GM12878 (cell line): Measurements from ENCODE around the gene RBMS1. TPM values are rescaled to one million over a fixed set of nuclear protein-coding genes. Genes with fewer than 3 reads are reported as not detected.

Experiments
- ATAC-seq: fragments of 200-7000 bp; cut with Tn5 transposase; 3 replicates; pipeline ENCODE4 v1.9.1; 2020; ENCODE audit warnings: mild to moderate bottlenecking, moderate library complexity
- BruUV-seq: library from RNA; stranded (reverse); fragments of 400-500 nt; replicated peaks from 2 replicates; lab custom pipeline; 2021; lab: Mats Ljungman, UMichigan
- CTCF ChIA-PET: fragments of 300-600 bp; sonication (Branson Sonifier 250); formaldehyde crosslinking; extraction: SDS; loops from one replicate; lab custom pipeline; 2021; ENCODE audit warnings: inconsistent platforms; lab: Yijun Ruan, JAX
- POLR2A ChIA-PET: fragments of 350-600 bp; formaldehyde crosslinking; extraction: SDS; loops from one replicate; lab custom pipeline; 2021; ENCODE audit warnings: inconsistent platforms; lab: Charles Lee
- RAD21 ChIA-PET: fragments of 300-600 bp; sonication (Branson Sonifier 250); formaldehyde crosslinking; loops from one replicate; lab custom pipeline; 2023; ENCODE audit warnings: antibody characterized with exemption; ENCODE audit not compliant: unreplicated experiment; lab: Charles Lee
- SMC1A ChIA-PET: fragments of 300-600 bp; sonication (Branson Sonifier 250); formaldehyde crosslinking; loops from one replicate; lab custom pipeline; 2023; ENCODE audit not compliant: unreplicated experiment, uncharacterized antibody; lab: Charles Lee
- DNase-seq: peaks from one replicate; pipeline ENCODE4 v3.0.0-alpha.2; 2011; ENCODE audit warnings: low read depth, low spot score
- FAIRE-seq: peaks from 3 replicates; lab custom pipeline; 2011; peaks lifted over from hg19 to GRCh38; lab: Jason Lieb, UNC
- H2AFZ ChIP-seq: 2 replicates; pipeline ENCODE4 v1.6.0; 2011; ENCODE audit warnings: low read depth, low read length, control low read depth; ENCODE audit not compliant: control insufficient read depth
- H3K27ac ChIP-seq: 2 replicates; pipeline ENCODE4 v1.5.1; 2011; ENCODE audit warnings: control low read depth; ENCODE audit not compliant: control insufficient read depth, insufficient read depth
- H3K27me3 ChIP-seq, 2 experiments: replicated peaks in 1 of 2; 2 replicates each; pipeline versions ENCODE4 v1.6.0 to v1.6.1; 2011; ENCODE audit warnings: low read length in 1 of 2; ENCODE audit not compliant: control insufficient read depth in 2 of 2, insufficient read depth in 2 of 2
- H3K36me3 ChIP-seq, 2 experiments: 2 replicates each; pipeline ENCODE4 v1.5.1; 2011; ENCODE audit warnings: low read length in 1 of 2; ENCODE audit not compliant: control insufficient read depth in 2 of 2, insufficient read depth in 2 of 2
- H3K4me1 ChIP-seq: 2 replicates; pipeline ENCODE4 v1.6.1; 2011; ENCODE audit warnings: mild to moderate bottlenecking, low read length, moderate library complexity, mixed read lengths; ENCODE audit not compliant: control insufficient read depth, insufficient read depth
- H3K4me2 ChIP-seq: 2 replicates; pipeline ENCODE4 v1.6.0; 2011; ENCODE audit warnings: control low read depth; ENCODE audit not compliant: control insufficient read depth, insufficient read depth
- H3K4me3 ChIP-seq: fragments of 200-600 bp; sonication (generic); 2 replicates; pipeline ENCODE4 v1.5.1; 2016
- H3K79me2 ChIP-seq: 2 replicates; pipeline ENCODE4 v1.6.0; 2011; ENCODE audit warnings: low read length; ENCODE audit not compliant: control insufficient read depth, insufficient read depth
- H3K9ac ChIP-seq: 2 replicates; pipeline ENCODE4 v1.8.0; 2011; ENCODE audit warnings: low read length, control low read depth, mixed read lengths; ENCODE audit not compliant: control insufficient read depth, insufficient read depth
- H3K9me3 ChIP-seq: replicated peaks from 3 replicates; pipeline ENCODE4 v1.5.1; 2011; ENCODE audit warnings: mild to moderate bottlenecking, low read length; ENCODE audit not compliant: control insufficient read depth, insufficient read depth
- H4K20me1 ChIP-seq: 2 replicates; pipeline ENCODE4 v1.6.0; 2011; ENCODE audit not compliant: control insufficient read depth, insufficient read depth
- BACH1 ChIP-seq: fragments of 450-650 bp; IDR thresholded peaks from 2 replicates; pipeline ENCODE4 v1.6.1; 2017; ENCODE audit warnings: mild to moderate bottlenecking, borderline replicate concordance
- CHD2 ChIP-seq: IDR thresholded peaks from 2 replicates; pipeline ENCODE4 v1.6.1; 2011; ENCODE audit warnings: low read depth, low read length, improper control_type of control experiment, borderline replicate concordance
- CREM ChIP-seq: IDR thresholded peaks from 2 replicates; pipeline ENCODE4 v1.6.1; 2014; ENCODE audit warnings: antibody characterized with exemption, low read depth
- GATAD2B ChIP-seq: fragments of 450-650 bp; conservative IDR thresholded peaks from 2 replicates; pipeline ENCODE4 v1.6.1; 2017; ENCODE audit warnings: low read depth, mild to moderate bottlenecking, moderate library complexity
- HDGF ChIP-seq: fragments of 450-650 bp; IDR thresholded peaks from 2 replicates; pipeline ENCODE4 v1.6.1; 2016; ENCODE audit warnings: antibody characterized with exemption
- NBN ChIP-seq: fragments of 450-650 bp; IDR thresholded peaks from 2 replicates; pipeline ENCODE4 v1.6.1; 2016
- NFXL1 ChIP-seq: fragments of 450-650 bp; IDR thresholded peaks from 2 replicates; pipeline ENCODE4 v1.6.1; 2017; ENCODE audit warnings: antibody characterized with exemption, mild to moderate bottlenecking, borderline replicate concordance
- NR2C1 ChIP-seq: fragments of 450-650 bp; IDR thresholded peaks from 2 replicates; pipeline ENCODE4 v1.6.1; 2017; ENCODE audit warnings: antibody characterized with exemption, mild to moderate bottlenecking, moderate library complexity
- SMAD1 ChIP-seq: fragments of 450-650 bp; IDR thresholded peaks from 2 replicates; pipeline ENCODE4 v1.6.1; 2018; ENCODE audit warnings: mild to moderate bottlenecking, low read depth; ENCODE audit not compliant: partially characterized antibody
- SMC3 ChIP-seq: IDR thresholded peaks from 2 replicates; pipeline ENCODE4 v1.6.1; 2011; ENCODE audit warnings: low read length, improper control_type of control experiment, borderline replicate concordance
- ZNF384 ChIP-seq: IDR thresholded peaks from 2 replicates; pipeline ENCODE4 v1.6.1; 2012; ENCODE audit warnings: low read depth, mild to moderate bottlenecking, low read length, improper control_type of control experiment, borderline replicate concordance
- WGBS: methylation state at CpG from one replicate; pipeline ENCODE4 v1.1.6; 2016; ENCODE audit warnings: low lambda C conversion rate; ENCODE audit not compliant: insufficient replicate concordance, insufficient coverage; ENCODE audit errors: missing lambda C conversion rate; 5-methylcytosine and 5-hydroxymethylcytosine counted together
- in situ Hi-C: fragments of 300-500 bp; cut with MboI; formaldehyde crosslinking; loops from 9 replicates; pipeline ENCODE4 v1.14.3; 2018; ENCODE audit warnings: mixed read lengths
- intact Hi-C: fragments of 100-400 bp; cut with micrococcal nuclease; formaldehyde crosslinking; loops from one replicate; pipeline ENCODE4 v1.14.2; 2022; ENCODE audit not compliant: unreplicated experiment
- polyA plus RNA-seq, 11 experiments: library from polyadenylated mRNA; depleted of rRNA in 4 of 11; unstranded in 6 of 11; stranded (reverse) in 5 of 11; fragments of >200 nt; fragmentation: Nextera tagmentation in 4 of 11; fragmentation: Illumina TruSeq in 1 of 11; extraction: Ambion mirVana in 4 of 11; extraction: Trizol in 1 of 11; gene quantifications; 1 replicate in 1 of 11; 2 replicates in 10 of 11; pipeline versions ENCODE4 v1.2.1 to v1.2.3, GENCODE V29; 2011 to 2016; ENCODE audit warnings: inconsistent platforms in 2 of 11, missing spikeins in 2 of 11, low read depth in 1 of 11
- total RNA-seq, 4 experiments: library from RNA; depleted of rRNA in 3 of 4; stranded (reverse); fragments of >200 nt in 3 of 4; fragmentation: Illumina TruSeq in 1 of 4; extraction: Trizol in 1 of 4; gene quantifications; 2 replicates each; pipeline versions ENCODE4 v1.2.1 to v1.2.3, GENCODE V29; 2013 to 2021

RBMS1 gene
- total and polyA plus RNA-seq, 10 of the 15 experiments (the other 5 are each of a cell fraction or from before 2014, with no cell fraction given): 0.04 to 0.31 (median 0.17) TPM; not detected in 1

DNA sequence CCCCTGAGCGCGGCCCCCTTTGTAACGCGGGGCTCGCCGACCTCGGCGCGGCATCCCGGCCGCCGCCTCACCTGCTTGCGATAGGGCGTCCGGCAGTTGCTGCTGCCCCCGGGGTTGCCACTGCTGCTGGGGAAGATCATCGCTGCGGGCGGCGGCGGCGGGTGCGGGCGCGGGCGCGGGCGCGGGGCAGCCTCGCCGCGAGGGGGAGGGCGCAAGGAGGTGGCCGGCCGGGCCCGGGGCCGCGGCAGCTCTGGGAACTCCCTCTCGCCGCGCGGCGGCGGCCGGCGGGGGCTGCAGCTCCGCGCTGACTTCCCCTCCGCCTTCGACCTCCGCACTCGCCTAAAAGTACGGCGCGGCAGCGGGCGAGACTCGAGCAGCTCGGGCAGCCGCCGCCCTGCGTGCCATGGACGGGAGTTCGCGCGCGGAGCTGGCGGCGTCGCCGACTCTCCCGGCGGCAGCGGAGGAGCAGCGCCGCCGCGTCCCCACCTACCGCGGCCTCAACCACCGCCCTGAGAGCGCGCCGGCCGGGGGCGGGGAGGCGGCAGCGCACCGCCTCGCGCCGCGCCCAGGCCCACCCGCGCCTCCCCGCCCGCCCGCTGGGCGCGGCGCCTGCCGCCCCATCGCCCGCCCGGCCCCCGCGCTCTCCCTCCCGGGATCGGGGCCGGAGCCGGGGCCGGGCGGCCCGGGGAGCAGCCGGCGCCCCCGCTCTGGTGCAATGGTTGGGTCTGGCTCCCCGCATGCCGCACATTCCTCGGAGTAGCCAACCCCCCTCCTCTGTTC, 86.0 kb downstream of the RBMS1 start:
- peak; percentile 69 for ATAC-seq
- H3K36me3 ChIP-seq: no peaks in the 10 kb centered on the region
- H3K9ac ChIP-seq: peak overlapping the region; percentile 4; the same call in 1 of the 2 replicates
- FAIRE-seq: no peak
- RAD21 ChIA-PET: no interaction called here
- peak overlapping the region; percentile 58 for H3K4me3 ChIP-seq
- H3K9me3 ChIP-seq: no peaks in the 10 kb centered on the region; the same call in 2 of the 3 replicates
- intact Hi-C loops: no loop called here
- no TSS peak for BruUV-seq
- no peak for TF ChIP-seq HDGF
- no peak for TF ChIP-seq ZNF384
- TF ChIP-seq GATAD2B: no peak
- no peak for TF ChIP-seq SMAD1
- TF ChIP-seq NBN: no peak
- TF ChIP-seq CHD2: no peak
- no peak for TF ChIP-seq BACH1
- TF ChIP-seq NFXL1: no peak
- no peak for TF ChIP-seq NR2C1
- TF ChIP-seq CREM: no peak
- TF ChIP-seq SMC3: no peak
- TF ChIP-seq, all 136 proteins: peak for 0
- Histone ChIP-seq H3K27me3 (peaks cover 0 to 10% of the 10 kb centered on the region in 2 experiments; a peak in 1 of 4 replicates), H4K20me1 (no peaks in the 10 kb centered on the region), H3K27ac (no peak overlapping the region), H3K4me1 (peaks cover 8% of the 10 kb centered on the region), H3K79me2 (no peaks in the 10 kb centered on the region), H2AFZ (peak overlapping the region; percentile 85), H3K4me2 (peak overlapping the region; percentile 81)
- WGBS: 2% methylated on average over 59 of the region's 120 CpGs
- ChIA-PET CTCF (no interaction called here), SMC1A (no interaction called here), POLR2A (no interaction called here)
- DNase-seq: no peak
- in situ Hi-C loops: no loop called here
